ENCODE measurements around the gene GOLGA6L22. TPM values are rescaled to one million over a fixed set of nuclear protein-coding genes. Genes with fewer than 3 reads are reported as not detected.
"Not testable (repeated sequence)": the region's sequence is repeated elsewhere in the genome, so short reads cannot be mapped to it uniquely, and the experiment has no call there.

GOLGA6L22 gene, protein sequence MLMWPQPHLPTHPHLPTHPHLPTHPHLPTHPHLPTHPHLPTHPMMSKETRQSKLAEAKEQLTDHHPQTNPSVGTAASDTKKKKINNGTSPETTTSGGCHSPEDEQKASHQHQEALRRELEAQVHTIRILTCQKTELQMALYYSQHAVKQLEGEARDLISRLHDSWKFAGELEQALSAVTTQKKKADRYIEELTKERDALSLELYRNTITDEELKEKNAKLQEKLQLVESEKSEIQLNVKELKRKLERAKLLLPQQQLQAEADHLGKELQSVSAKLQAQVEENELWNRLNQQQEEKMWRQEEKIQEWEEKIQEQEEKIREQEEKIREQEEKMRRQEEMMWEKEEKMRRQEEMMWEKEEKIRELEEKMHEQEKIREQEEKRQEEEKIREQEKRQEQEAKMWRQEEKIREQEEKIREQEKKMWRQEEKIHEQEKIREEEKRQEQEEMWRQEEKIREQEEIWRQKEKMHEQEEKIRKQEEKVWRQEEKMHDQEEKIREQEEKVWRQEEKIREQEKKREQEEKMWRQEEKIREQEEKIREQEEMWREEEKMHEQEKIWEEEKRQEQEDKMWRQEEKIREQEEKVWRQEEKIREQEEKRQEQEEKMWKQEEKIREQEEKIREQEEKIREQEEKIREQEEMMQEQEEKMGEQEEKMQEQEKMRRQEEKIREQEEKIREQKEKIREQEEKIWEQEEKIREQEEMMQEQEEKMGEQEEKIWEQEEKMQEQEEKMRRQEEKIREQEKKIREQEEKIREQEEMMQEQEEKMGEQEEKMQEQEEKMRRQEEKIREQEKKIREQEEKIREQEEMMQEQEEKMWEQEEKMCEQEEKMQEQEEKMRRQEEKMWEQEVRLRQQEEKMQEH
- not detected in 2 replicates for total RNA-seq

DNA sequence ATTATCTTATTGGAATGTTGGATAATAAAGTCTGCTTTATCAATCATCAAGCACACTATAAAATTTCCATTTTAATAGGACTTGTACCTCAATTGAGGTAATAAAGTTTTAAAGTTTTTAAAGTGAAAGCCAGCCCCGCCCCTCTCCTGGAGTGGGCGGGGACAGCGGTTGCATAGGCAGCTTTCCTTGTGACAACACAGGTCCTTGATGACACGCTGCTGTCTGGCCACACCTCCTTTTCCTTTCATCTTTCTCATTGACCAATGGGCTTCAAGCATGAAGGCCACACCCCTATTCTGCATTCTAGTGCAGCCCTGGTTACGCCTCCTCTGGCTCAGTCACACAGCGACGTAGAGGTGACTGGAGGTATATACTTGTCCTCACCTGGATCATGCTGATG, at the start of gene GOLGA6L22:
GOLGA6L22 (plus strand) TSS at position 301 of the 400 bp plus-strand sequence; CDS start at position 392, 91 bp downstream.
- not testable (repeated sequence) for DNase-seq (ENCODE audit: low read depth in 2 of 2)

DNA sequence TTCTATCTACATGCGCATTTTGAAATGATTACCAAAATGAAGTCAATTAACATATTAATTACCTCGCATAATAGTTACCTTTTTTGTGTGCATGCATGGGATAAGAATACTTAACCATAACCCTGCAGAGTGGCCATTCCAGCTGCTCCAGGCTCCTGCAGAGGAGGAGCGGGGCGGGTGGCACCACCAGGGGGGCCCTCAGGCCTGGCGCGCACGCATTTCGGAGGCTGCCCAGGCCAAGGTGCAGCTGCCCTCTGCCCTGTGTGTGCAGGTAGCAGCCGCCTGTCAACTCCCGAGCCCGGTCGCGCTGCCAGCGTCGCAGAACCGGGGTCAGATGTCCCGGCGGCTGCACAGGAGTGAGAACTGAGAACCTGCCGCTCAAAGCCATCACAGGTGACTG, 41.4 kb upstream of the GOLGA6L22 start:
- DNase-seq (ENCODE audit: low read depth in 2 of 2), result not testable (repeated sequence)

DNA sequence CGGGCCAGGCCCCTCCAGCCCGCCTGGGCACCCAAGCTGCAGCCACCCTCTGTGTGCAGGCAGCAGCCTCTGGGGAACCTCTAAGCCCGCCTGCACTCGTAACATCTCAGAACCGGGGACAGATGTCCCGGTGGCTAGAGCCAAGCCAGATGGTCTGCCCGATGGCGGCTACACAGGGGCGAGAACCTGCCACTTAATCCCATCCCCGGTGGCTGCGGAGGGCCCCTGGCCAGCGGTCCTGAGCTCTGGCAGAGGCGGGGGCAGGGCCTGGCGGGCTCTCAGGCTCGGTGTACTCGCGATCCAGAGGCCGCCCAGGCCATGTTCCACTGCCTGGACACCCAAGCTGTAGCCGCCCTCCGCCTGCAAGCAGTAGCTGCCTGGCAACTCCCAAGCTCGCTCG, 40.9 kb upstream of the GOLGA6L22 start:
- not testable (repeated sequence) for DNase-seq (ENCODE audit: low read depth in 2 of 2)

DNA sequence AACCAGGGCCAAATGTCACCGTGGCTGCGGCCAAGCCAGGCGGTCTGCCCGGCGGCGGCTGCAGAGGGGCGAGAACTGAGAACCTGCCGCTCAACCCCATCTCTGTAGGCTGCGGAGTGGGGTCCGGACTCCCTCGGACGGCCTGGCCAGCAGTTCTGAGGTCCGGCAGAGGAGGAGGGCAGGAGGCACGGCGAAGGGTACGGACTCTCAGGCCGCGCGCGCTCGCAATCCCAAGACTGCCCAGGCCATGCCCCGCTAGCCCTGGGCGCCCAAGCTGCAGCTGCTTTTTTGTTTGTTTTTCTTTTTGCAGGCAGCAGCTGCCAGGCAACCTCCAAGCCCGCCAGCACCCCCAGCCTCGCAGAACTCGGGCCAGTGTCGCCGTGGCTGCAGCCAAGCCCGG, 40.5 kb upstream of the GOLGA6L22 start:
- DNase-seq (ENCODE audit: low read depth in 2 of 2), result not testable (repeated sequence)

DNA sequence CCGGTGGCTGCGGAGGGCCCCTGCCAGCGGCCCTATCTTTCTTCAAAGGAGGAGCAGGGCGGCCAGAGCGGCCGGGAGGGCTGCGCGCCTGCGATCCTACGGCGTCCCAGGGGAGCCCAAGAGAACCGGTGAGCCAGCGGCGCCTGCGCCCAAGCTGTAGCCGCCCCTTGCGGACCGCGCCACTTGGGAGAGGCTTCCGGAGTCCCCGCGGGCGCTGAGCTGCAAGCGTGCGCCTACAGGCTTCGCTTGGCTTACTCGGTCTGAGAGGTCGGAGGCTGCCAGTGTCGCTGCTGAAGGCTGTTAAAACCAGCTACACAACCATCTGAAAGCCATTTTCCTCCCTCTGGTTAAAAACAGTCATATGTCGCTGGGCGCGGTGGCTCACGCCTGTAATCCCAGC, 40.0 kb upstream of the GOLGA6L22 start:
- not testable (repeated sequence) for DNase-seq (ENCODE audit: low read depth in 2 of 2)

DNA sequence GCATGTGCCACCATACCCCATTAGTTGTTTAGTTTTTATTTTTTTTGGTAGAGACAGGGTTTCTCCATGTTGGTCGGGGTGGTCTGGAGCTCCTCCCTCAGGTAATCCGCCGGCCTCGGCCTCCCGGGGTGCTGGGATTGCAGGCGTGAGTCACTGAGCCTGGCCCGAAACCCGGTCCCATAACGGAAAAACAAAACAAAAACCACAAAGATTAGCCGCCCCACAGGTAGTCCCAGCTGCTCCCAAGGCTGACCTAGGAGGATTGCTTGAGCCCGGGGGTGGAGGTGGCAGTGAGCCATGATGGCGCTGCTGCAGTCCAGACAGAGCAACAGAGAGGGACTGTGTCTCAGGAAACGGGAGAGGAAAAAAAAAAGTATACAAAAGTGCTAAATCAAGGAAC, 38.4 kb upstream of the GOLGA6L22 start:
- not testable (repeated sequence) for DNase-seq (ENCODE audit: low read depth in 2 of 2)

DNA sequence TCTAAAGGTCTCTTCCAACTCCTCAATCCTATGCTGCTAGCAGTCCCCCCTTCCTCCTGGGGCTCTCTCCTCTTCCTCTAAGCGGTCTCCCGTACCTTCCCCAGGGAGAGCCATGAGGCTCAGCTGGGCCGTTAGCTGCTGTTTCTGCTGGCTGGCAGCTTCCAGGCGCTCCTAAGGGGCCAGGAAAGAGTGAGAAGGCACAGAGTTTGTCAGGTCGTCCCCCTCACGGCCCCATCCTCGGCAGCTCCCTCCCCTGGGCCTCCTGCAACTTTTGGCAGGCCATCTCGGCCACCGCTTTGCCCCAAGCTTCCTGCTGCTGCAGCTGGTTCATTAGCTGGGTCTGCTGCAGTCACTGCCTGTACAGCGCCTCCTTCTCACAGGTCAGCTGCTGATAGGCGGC, 29.3 kb upstream of the GOLGA6L22 start:
- not testable (repeated sequence) for DNase-seq (ENCODE audit: low read depth in 2 of 2)

DNA sequence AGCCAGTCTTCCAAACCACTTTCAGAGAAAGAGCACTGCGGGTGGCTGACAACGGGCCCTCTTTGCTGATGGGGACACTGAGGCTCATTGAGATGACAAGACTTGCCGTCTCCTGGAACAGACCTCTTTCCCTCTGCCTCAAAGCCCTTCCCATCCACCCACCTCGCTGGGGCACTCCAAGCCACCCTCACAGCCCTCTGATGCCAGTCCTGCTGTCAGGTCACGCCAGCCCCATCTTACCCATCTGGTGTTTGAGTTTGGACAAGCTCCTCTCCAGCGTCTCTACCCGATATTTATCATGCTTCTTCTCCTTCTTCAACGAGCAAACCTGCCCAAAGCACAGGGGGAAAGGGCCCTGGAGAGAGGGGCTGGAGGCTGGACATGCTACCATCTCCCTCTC, 27.0 kb upstream of the GOLGA6L22 start:
- not testable (repeated sequence) for DNase-seq (ENCODE audit: low read depth in 2 of 2)

DNA sequence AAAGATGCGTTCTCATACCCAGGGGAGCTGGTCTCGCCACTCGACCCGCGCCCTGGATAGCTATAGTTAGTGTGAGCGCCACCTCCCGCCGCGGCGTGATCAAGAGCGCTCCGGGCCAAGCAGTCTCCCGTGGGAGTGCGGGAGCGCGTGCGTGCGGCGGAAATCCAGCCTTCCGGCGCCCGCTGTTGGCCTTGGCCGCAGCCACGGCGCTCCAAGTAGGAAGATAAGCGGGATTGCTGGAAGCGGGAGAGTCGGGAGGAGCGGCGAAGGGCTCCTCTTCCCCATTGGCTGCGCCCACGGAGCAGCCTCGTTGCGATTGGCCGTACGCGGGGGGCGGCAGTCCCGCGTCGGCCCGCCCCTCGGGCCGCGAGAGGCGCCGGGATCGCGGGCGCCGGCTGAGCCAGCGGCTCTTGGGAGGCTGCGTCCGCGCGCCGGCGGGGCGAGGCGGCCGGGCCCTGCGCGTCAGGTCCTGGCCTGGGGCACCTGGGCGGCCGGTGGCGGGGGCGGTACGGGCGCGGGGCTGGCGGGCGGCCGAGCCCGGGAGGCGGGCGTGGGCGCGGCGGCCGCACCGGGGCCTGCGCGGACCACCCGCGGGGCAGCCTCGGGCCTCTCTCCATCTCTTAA, 35.9 kb downstream of the GOLGA6L22 start:
- DNase-seq (ENCODE audit: low read depth in 2 of 2), result peak; percentile 7 to 67

DNA sequence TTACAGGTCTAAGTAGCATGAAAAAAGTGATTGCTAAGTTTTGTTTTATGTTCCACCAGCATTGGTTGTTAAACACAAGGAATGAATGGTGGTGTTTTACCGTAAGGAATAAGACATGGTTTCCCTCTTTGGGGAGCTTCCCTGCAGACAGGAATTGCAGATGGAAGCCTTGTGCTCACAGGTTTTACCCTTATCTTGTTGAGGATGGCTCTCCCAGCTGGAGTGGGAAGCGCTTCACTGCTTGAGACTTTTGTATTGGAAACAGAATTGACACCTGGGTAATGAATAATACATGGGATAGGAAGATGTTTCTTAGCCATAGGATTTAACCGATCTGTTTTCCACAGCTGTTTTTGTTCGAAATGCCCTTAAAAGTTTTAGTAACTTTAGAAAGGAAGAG, 38.5 kb downstream of the GOLGA6L22 start:
- DNase-seq (ENCODE audit: low read depth in 2 of 2), result not testable (repeated sequence)

DNA sequence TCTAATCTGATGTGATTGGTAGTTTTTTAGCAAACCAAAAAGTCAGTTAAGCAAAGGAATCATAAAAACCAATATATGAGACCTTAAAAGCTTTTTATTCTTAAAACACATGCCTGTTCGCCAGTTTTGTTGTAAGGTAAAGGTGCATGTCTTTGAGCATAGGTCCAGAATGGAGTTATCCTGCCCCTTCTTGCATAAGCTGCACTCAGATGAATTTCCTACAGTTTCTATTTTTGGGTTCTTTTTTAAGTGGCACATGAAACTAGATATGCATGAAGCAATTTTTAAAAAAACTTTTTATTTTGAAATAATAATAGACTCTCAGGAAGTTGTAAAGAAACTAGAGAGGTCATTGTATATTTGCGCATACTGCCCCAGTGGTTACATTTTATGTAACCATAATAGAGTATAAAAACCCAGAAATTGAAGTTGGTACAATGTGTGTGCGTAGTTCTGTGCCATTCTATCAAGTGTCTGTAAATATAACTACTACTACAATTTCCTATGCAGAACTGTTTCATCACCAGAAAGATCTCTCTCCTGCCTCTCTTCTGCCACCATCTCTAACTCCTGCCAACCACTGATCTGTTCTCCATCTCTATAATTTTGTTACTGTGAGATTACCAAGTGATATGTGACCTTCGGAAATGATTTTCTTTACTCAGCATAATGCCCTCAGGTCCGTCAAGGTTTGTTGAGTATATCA, 39.7 kb downstream of the GOLGA6L22 start:
- not testable (repeated sequence) for DNase-seq (ENCODE audit: low read depth in 2 of 2)

DNA sequence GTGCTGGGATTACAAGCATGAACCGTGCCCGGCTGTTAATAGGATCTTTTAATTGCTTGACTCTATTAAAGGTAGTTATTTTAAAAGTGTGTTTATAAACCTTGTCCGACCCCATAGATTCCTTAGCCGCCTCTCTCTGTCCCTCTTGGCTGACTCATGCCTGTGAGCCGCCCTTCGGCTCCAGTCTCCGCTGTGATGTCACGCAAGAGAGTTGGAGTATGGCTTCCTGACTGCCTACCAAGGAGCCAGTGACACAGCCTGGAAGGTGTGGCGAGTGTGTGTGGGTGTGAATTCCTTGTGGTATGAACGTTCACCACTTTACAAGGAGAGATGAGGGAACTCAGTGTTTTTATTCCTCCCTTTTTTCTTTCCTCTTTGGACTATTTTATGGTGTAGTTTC, 43.6 kb downstream of the GOLGA6L22 start:
- DNase-seq (ENCODE audit: low read depth in 2 of 2), result not testable (repeated sequence)

DNA sequence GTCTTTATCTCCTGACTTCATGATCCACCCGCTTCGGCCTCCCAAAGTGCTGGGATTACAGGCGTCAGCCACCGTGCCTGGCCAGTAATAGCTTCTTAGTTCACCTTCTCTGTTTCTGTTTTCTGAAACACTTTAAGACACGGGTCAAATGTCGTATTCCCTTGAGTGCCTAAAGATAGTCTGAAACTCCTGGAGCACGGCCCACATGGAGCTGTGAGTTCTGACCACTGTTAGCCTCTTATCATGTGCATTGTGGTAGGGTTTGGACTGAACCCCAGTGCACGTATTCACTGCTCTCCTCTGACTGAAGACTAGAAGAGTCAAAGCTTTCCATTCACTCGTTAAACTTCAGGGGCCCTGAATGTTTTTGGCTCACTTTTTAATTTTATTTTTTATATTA, 48.3 kb downstream of the GOLGA6L22 start:
- DNase-seq (ENCODE audit: low read depth in 2 of 2), result not testable (repeated sequence)

DNA sequence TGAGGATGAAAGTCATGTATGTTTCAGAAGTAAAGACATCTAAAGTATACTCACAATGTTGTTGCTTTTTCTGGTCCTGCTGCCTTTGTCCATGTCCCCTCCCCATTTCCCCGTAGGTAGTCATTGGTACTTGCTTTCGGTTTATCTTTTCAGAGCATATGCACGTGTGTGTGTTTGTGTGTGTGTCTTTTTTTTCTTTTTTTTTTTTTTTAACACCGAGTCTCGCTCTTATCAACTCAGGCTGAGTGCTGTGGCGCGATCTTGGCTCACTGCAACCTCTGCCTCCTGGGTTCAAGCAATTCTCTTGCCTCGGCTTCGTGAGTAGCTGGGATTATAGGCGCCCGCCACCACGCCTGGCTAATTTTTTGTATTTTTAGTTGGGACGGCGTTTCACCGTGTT, 57.4 kb downstream of the GOLGA6L22 start:
- not testable (repeated sequence) for DNase-seq (ENCODE audit: low read depth in 2 of 2)

Data from dermis microvascular lymphatic vessel endothelial cell (primary cell).